Heart left ventricle (tissue), 16 donors: ENCODE results near the gene MAMDC4. TPM values are rescaled to one million over a fixed set of nuclear protein-coding genes. Genes with fewer than 3 reads are reported as not detected.
"Not testable (repeated sequence)": the region's sequence is repeated elsewhere in the genome, so short reads cannot be mapped to it uniquely, and the experiment has no call there.

Source experiments
- ATAC-seq, 4 donors: fragments of 200-7000 bp; cut with Tn5 transposase; one replicate each; pipeline ENCODE4 v1.9.1; 2020 to 2022; ENCODE audit warnings: moderate library complexity in 4 of 4, mild to moderate bottlenecking in 3 of 4, moderate number of reproducible peaks in 1 of 4
- DNase-seq, 5 donors: peaks; one replicate each; pipeline ENCODE4 v3.0.0-alpha.2; 2020
- H3K27ac ChIP-seq, 12 donors: fragments of 200-600 bp; sonication (generic) in 4 of 12; one replicate each; pipeline versions ENCODE4 v1.5.0 to v1.8.0; 2016 to 2022; ENCODE audit warnings: mild to moderate bottlenecking in 2 of 12
- H3K27me3 ChIP-seq, 9 donors: fragments of 200-600 bp; sonication (generic) in 2 of 9; one replicate each; pipeline versions ENCODE4 v1.5.1 to v1.8.0; 2016 to 2022; ENCODE audit warnings: mild to moderate bottlenecking in 3 of 9
- H3K36me3 ChIP-seq, 9 donors: fragments of 200-600 bp; sonication (generic) in 2 of 9; one replicate each; pipeline versions ENCODE4 v1.5.0 to v1.8.0; 2018 to 2022; ENCODE audit warnings: mild to moderate bottlenecking in 2 of 9
- H3K4me1 ChIP-seq, 12 donors: fragments of 200-600 bp; sonication (generic) in 4 of 12; one replicate each; pipeline versions ENCODE4 v1.5.0 to v1.8.0; 2016 to 2022; ENCODE audit warnings: mild to moderate bottlenecking in 3 of 12
- H3K4me3 ChIP-seq, 12 donors: fragments of 200-600 bp; sonication (generic) in 4 of 12; one replicate each; pipeline versions ENCODE4 v1.5.0 to v1.8.0; 2017 to 2022; ENCODE audit warnings: mild to moderate bottlenecking in 9 of 12, moderate library complexity in 4 of 12
- H3K9me3 ChIP-seq, 12 donors: fragments of 200-600 bp; sonication (generic) in 4 of 12; one replicate each; pipeline versions ENCODE4 v1.5.0 to v1.8.0; 2016 to 2022; ENCODE audit warnings: mild to moderate bottlenecking in 1 of 12
- CTCF ChIP-seq, 12 donors: fragments of 200-600 bp; sonication (generic) in 4 of 12; IDR thresholded peaks; one replicate each; pipeline versions ENCODE4 v1.5.0 to v1.8.0; 2018 to 2022; ENCODE audit warnings: antibody characterized with exemption in 12 of 12, mild to moderate bottlenecking in 5 of 12
- POLR2A ChIP-seq, 2 donors: fragments of 450-650 bp; IDR thresholded peaks; one replicate each; pipeline ENCODE4 v1.6.1; 2017; ENCODE audit warnings: antibody characterized with exemption in 2 of 2, mild to moderate bottlenecking in 2 of 2, moderate library complexity in 2 of 2
- WGBS, 4 donors: extraction: QIAGEN DNeasy Blood & Tissue Kit in 2 of 4; methylation state at CpG; one replicate each; pipeline versions ENCODE4 v1.1.5 to v1.1.7; 2013 to 2018; 5-methylcytosine and 5-hydroxymethylcytosine counted together
- intact Hi-C, 10 donors: fragments of 100-400 bp; cut with DNase I; formaldehyde crosslinking; loops; one replicate each; pipeline versions ENCODE4 v1.11.1 to v1.14.2; 2022
- polyA plus RNA-seq, 2 donors: library from polyadenylated mRNA; stranded (reverse); fragments of 200-250 nt; gene quantifications; one replicate each; pipeline ENCODE4 v1.2.3, GENCODE V29; 2013
- total RNA-seq, 9 donors: library from RNA; depleted of rRNA in 2 of 9; stranded (reverse); fragments of >200 nt in 2 of 9; fragmentation: NEBNext Ultra II Directional in 3 of 9; extraction: Animal tissue kit (Norgen Biotek cat#: 25700) in 3 of 9; gene quantifications; one replicate each; pipeline versions ENCODE4 v1.1.0 to v1.2.4, GENCODE V29; 2016 to 2023
- donor health status: ischemic (EF 13 %, LVEDD 7.1; RV severe dilation, severe dysfunction).
- donor health status: healthy with polysubstance abuse.
- donor health status: DM: no; HTN: yes; CAD: no.
- donor health status: DM: no; HTN: no; CAD: no.
- donor health status: ischemic (EF 25% LVEDD 6.9; RV normal size, moderate dysfunction).
- donor health status: ischemic (EF 25% LVEDD 5.7; RV mildly dilated, moderate dysfunction).
- donor health status: healthy.
- donor health status: DM: yes; HTN: yes; CAD: no.
- donor health status: ischemic (EF 35%, LVEDD 5.7; RV mildly dilated, moderate dysfunction).
- donor health status: nonischemic (EF 11% LVEDD 7.7; RV severe dilation, severe dysfunction).
- donor health status: DM: yes; HTN: yes; CAD: no.
- donor health status: PGD.
- donor health status: ischemic (EF 29% LVEDD 5.4; RV normal size, mild dysfunction).
- donor health status: nonischemic (EF 23%, LVEDD 6.1; RV moderate dilation, normal function).

MAMDC4 gene
- total and polyA plus RNA-seq, 11 donors, result 2.9 to 14.9 (median 6.1) TPM

DNA sequence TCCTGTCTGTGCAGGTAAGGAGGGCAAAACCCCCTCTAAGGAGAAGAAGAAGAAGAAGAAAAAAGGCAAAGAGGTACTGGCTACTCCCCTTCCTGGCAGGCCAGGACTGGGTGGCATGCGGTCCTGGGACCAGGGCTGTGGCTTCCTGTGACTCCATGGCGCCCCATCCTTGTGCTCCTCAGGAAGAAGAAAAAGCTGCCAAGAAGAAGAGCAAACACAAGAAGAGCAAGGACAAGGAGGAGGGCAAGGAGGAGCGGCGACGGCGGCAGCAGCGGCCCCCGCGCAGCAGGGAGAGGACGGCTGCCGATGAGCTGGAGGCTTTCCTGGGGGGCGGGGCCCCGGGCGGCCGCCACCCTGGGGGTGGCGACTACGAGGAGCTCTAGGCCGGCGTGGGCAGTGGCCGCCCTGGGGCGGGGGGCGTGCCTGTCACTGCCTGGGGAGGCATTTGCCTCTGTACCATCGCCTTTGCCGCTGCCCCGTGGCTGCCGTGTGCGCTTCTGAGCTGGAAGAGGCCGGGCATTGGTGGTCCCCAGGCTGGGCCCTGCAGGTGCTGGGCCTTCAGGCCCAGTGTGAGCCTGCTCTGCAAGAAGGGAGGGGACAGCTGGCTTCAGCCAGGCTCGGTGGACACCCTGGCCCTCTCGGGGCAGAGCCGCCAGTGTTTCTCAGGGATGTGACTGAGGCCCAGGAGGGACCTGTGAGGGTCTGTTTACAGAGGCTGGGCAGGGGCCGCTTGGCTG is 11.8 kb upstream of the MAMDC4 start:
- peaks cover 10 to 41% (median 27%) of the 10 kb centered on the region in 12 donors for H3K4me1 ChIP-seq
- H3K36me3 ChIP-seq, result peaks cover 0 to 54% (median 16%) of the 10 kb centered on the region in 9 donors
- 68 to 80% (median 75%) methylated on average over 25 to 32 of the region's 32 CpGs for WGBS, 4 donors
- intact Hi-C loops, result loop anchor here in 4 of 10 donors (5.0 to 10.0 kb wide), 3 partner anchors 46 to 194 kb away; partner anchors contain the start of genes CCDC183 (in 2 of the 4), FUT7 (in 2 of the 4), TMEM141 (in 2 of the 4) and FBXW5 (in 1 of the 4)
- H3K4me3 ChIP-seq, result no peak overlapping the region
- H3K27me3 ChIP-seq, result peaks cover 0 to 24% (median 10%) of the 10 kb centered on the region in 9 donors
- DNase-seq, result no peak
- TF ChIP-seq CTCF (IDR thresholded peaks at IDR 0.05) (no peak), POLR2A (IDR thresholded peaks at IDR 0.05) (no peak)
- no peak for ATAC-seq
- H3K27ac ChIP-seq, result no peak overlapping the region
- no peaks in the 10 kb centered on the region for H3K9me3 ChIP-seq

DNA sequence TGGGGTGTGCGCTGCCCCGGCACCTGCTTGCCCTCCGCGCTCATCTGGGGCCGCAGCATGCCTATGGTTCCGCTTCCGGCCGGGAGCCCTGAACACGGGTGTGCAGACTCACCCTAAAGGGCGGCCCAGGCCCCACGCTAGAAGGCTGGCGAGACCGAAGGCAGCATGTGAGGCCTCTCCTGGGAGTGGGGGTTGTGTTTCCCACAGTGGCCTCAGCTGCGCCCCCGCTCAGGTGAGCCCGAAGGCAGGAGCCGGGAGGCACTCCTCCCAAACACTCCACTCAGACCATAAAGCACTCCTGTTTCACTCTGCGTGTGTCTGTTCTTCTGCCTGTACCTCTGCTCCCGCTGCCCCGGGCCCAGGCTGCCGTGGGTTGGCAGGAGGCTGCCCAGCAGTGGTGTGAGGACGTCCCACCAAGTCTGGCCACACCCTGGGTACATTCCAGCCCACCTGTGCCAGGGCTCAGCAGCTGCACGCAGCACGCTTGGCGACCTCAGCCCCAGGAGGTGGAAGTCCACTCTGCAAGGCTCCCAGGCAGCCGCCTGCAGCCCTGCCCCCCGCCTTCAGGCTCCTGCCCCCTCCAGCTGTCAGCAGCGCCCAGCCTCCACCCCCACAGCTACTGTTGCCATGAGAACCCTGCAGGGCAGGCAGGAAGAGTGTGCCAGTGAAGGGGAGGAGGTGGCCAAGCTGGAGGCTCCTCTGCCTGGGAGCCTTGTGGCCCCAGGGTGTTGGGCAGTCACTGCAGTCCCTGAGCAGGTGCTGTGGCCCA is 11.1 kb upstream of the MAMDC4 start:
- 71 to 79% (median 76%) methylated on average over 22 to 28 of the region's 28 CpGs for WGBS, 4 donors
- Histone ChIP-seq H3K4me3 (no peak overlapping the region), H3K27me3 (peaks cover 0 to 32% (median 17%) of the 10 kb centered on the region in 9 donors), H3K27ac (no peak overlapping the region), H3K9me3 (no peaks in the 10 kb centered on the region), H3K4me1 (peaks cover 10 to 47% (median 27%) of the 10 kb centered on the region in 12 donors), H3K36me3 (peaks cover 0 to 47% (median 13%) of the 10 kb centered on the region in 9 donors)
- DNase-seq (no peak), ATAC-seq (peak; percentile 3 to 14 (median 4))
- TF ChIP-seq POLR2A (IDR thresholded peaks at IDR 0.05) (no peak), CTCF (IDR thresholded peaks at IDR 0.05) (no peak)
- intact Hi-C loops, result loop anchor here in 4 of 10 donors (5.0 to 10.0 kb wide), 3 partner anchors 46 to 194 kb away; partner anchors contain the start of genes CCDC183 (in 2 of the 4), FUT7 (in 2 of the 4), TMEM141 (in 2 of the 4) and FBXW5 (in 1 of the 4)

- 48 to 56% (median 52%) methylated on average over 13 to 16 of the region's 16 CpGs for WGBS, 4 donors
- peak in 1 of 4 donors; percentile 1 for ATAC-seq
- not testable (repeated sequence) for H3K9me3 ChIP-seq, DNase-seq
- peaks cover 0 to 39% (median 19%) of the 10 kb centered on the region in 9 donors for H3K27me3 ChIP-seq
- H3K36me3 ChIP-seq, result peaks cover 0 to 40% (median 13%) of the 10 kb centered on the region in 9 donors
- intact Hi-C loops, result loop anchor here in 4 of 10 donors (5.0 to 10.0 kb wide), 3 partner anchors 47 to 193 kb away; partner anchors contain the start of genes CCDC183 (in 2 of the 4), FUT7 (in 2 of the 4), TMEM141 (in 2 of the 4) and FBXW5 (in 1 of the 4)
- peak overlapping the region in 9 of 12 donors; percentile 23 to 70 (median 58) for H3K4me3 ChIP-seq
- H3K4me1 ChIP-seq, result peaks cover 10 to 54% (median 31%) of the 10 kb centered on the region in 12 donors
- peak overlapping the region in 3 of 12 donors; percentile 41 to 82 (median 74) for H3K27ac ChIP-seq
Observed at GRCh38 chr9:136841646-136842379, 10.3 kb upstream of the MAMDC4 start.
